ENCODE results near the gene LRBA. TPM values are rescaled to one million over a fixed set of nuclear protein-coding genes. Genes with fewer than 3 reads are reported as not detected.
"Not testable (repeated sequence)": the region's sequence is repeated elsewhere in the genome, so short reads cannot be mapped to it uniquely, and the experiment has no call there.

LRBA gene
- total and polyA plus RNA-seq, 3 donors from 2014 or later = 24.6 to 61.1 (median 60.8) TPM

DNA sequence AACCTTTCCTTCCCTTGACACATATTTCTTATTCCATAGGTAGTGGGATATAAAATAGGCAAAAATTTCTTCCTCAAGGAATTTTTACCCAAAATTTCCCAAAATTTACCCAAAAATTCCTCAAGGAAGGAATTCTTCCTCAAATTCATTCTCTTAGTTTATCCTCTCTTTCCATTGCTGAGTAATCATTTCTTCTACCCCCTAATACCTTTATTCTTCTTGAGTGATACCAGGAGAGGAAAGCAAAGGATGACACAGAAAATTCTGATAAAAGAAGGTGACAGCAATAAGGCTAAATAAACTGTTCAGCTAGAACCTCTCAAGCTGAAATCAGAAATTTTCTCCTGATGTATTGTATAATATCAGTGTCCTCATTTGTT, 624.6 kb downstream of the LRBA start:
- H3K36me3 ChIP-seq (ENCODE audit: low read depth, missing control alignments) = no peaks in the 10 kb centered on the region
- no peaks in the 10 kb centered on the region for H3K9me3 ChIP-seq
- H3K27ac ChIP-seq = no peak overlapping the region
- no peaks in the 10 kb centered on the region for H3K27me3 ChIP-seq
- DNase-seq = no peak
- H3K4me1 ChIP-seq = no peaks in the 10 kb centered on the region
- TF ChIP-seq CTCF (IDR thresholded peaks at IDR 0.05) (no peak), POLR2A (IDR thresholded peaks at IDR 0.05) (no peak)
- intact Hi-C loops (cut with DNase I; ENCODE audit: low total_unique reads) = no loop called here
- no peak overlapping the region for H3K4me3 ChIP-seq

GRCh38 chr4:150389896-150390530, 625.1 kb downstream of the LRBA start:
- H3K9me3 ChIP-seq = no peaks in the 10 kb centered on the region
- TF ChIP-seq CTCF (IDR thresholded peaks at IDR 0.05) (no peak), POLR2A (IDR thresholded peaks at IDR 0.05) (no peak)
- H3K36me3 ChIP-seq (ENCODE audit: low read depth, missing control alignments) = no peaks in the 10 kb centered on the region
- no peak overlapping the region for H3K27ac ChIP-seq
- no peak overlapping the region for H3K4me3 ChIP-seq
- 80 to 82% methylated on average over 2 of the region's 2 CpGs for WGBS, 2 donors
- intact Hi-C loops (cut with DNase I; ENCODE audit: low total_unique reads) = no loop called here
- DNase-seq = no peak
- H3K27me3 ChIP-seq = no peaks in the 10 kb centered on the region
- no peaks in the 10 kb centered on the region for H3K4me1 ChIP-seq

GRCh38 chr4:150387981-150388380, 627.1 kb downstream of the LRBA start:
- H3K27ac ChIP-seq = no peak overlapping the region
- TF ChIP-seq CTCF (IDR thresholded peaks at IDR 0.05) = no peak
- TF ChIP-seq POLR2A (IDR thresholded peaks at IDR 0.05) = no peak
- H3K9me3 ChIP-seq = no peaks in the 10 kb centered on the region
- no peaks in the 10 kb centered on the region for H3K27me3 ChIP-seq
- DNase-seq = no peak
- H3K4me3 ChIP-seq = no peak overlapping the region
- intact Hi-C loops (cut with DNase I; ENCODE audit: low total_unique reads) = no loop called here
- H3K36me3 ChIP-seq (ENCODE audit: low read depth, missing control alignments) = no peaks in the 10 kb centered on the region
- H3K4me1 ChIP-seq = no peaks in the 10 kb centered on the region
- WGBS, 2 donors = 92 to 99% methylated on average over 4 of the region's 4 CpGs

DNA sequence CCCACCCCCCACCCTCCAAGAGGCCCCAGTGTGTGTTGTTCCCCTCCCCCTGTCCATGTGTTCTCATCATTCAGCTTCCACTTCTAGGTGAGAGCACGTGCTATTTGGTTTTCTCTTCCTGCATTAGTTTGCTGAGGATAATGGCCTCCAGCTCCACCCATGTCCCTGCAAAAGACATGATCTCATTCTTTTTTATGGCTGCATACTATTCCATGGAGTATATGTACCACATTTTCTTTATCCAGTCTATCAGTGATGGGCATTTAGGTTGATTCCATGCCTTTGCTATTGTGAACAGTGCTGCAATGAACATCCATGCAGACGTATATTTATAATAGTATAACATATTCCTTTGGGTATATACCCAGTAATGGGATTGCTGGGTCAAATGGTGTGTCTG, 628.7 kb downstream of the LRBA start:
- not testable (repeated sequence) for H3K36me3 ChIP-seq (ENCODE audit: low read depth, missing control alignments); H3K27me3 ChIP-seq
- WGBS, 2 donors = 95 to 98% methylated on average over 2 of the region's 2 CpGs

DNA sequence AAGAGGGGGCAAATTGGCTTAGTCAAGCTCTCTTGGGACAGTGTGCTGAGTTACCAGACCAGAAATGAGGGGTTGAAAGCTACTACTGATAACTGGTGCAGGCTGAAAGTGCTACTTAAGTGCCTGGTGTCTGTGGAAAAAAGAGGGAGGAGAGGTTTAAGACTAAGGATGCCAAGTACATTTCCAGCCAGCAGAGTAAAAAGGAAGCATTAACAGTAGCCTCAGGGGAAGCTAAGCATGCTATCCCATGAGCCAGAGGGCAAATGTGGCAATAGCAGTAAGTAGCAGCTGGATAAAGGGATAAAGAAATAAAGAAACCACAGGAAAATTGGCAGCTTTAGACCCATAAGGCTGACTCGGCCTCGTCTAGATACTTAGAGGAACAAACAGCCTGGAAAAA, 629.5 kb downstream of the LRBA start:
- no peaks in the 10 kb centered on the region for H3K9me3 ChIP-seq
- no peak overlapping the region for H3K4me3 ChIP-seq
- H3K27ac ChIP-seq = no peak overlapping the region
- no peaks in the 10 kb centered on the region for H3K36me3 ChIP-seq (ENCODE audit: low read depth, missing control alignments)
- DNase-seq = no peak
- WGBS, 2 donors = 52 to 63% methylated on average over 2 of the region's 2 CpGs
- TF ChIP-seq POLR2A (IDR thresholded peaks at IDR 0.05) = no peak
- TF ChIP-seq CTCF (IDR thresholded peaks at IDR 0.05) = no peak
- intact Hi-C loops (cut with DNase I; ENCODE audit: low total_unique reads) = no loop called here
- H3K27me3 ChIP-seq = no peaks in the 10 kb centered on the region
- no peaks in the 10 kb centered on the region for H3K4me1 ChIP-seq

More for the DNA sequence above, 628.7 kb downstream of the LRBA start:
- H3K9me3 ChIP-seq; H3K27ac ChIP-seq; intact Hi-C loops (cut with DNase I; ENCODE audit: low total_unique reads); DNase-seq; H3K4me1 ChIP-seq; H3K4me3 ChIP-seq: not testable (repeated sequence)

Data from testis (tissue), 3 donors.